Measurements from ENCODE around the gene MYH10.
A peak's percentile ranks its signal among the peaks of the same experiment; 100 is the strongest.

MYH10 gene

DNA sequence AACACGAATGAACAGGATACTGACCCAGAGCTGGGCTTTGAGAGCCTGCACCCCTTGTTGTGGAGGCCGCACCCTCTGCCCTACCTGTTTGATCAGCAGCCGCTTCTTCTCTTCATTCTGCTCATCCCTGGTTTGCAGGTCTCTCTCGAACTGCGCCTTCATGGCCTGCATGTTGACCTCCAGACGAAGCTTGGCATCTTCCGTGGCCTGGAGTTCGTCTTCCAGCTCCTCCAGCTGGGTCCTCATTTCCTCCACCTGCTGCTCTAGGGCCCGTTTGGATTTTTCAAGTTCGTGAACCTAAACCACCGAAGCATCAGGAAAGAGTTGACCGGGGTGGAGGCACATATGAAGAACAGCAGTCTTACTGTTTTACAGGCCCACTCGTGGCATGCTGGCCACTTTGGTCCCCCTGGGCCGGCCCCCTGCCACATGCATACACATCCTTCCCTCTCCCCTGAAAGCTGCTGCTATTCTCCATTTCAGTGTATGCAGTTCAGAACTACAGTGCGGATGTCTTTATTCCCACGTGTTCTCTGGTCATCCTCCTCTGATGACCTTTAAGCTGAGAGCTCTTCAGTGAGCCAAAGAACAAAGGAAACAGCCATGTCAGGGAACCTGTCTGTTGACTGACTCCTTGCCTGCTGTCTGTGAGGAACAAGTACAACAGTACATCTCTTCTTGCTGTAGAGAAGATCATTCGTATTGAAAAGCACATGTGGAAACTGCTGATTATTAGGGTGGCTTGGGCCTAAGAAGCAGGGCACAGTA is 140.1 kb downstream of the MYH10 start:
- no peak for DNase-seq

DNA sequence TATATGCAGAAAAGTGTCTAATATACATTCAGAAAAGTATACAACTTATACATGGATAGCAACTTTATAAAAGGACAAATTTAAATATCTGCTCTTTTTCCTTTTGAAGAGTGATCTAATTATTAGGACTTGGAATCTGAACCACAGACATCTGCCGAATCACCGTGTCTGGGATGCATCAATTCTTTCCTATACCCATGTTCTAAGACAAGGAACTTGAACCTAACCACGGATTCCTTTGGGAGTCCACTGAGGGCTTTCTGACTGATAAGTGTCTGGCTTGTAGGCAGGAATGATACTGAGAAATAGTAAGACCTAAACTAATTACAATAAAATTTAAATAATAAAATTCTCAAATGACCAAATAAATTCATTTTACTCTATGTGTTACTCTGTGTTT is 140.7 kb downstream of the MYH10 start:
- no peak for DNase-seq

DNA sequence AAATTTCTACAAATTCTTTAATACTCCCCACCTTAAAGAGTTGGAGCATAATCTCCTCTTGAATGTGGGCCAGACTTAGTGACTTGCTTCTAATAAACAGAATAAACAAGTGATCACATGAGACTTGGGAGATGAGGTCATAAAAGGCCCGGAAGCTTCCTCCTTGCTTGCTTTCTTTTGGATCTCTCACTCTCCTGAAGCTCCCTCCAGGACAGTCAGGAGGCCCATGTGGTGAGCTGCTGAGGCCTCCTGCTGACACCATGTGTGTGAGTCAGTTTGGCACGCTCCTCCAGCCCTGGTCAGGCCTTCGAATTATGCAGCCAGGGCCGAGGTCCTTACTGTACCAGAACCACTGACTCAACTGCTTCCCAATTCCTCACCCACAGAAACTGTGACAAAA is 141.6 kb downstream of the MYH10 start:
- DNase-seq, result peak; percentile 82

DNA sequence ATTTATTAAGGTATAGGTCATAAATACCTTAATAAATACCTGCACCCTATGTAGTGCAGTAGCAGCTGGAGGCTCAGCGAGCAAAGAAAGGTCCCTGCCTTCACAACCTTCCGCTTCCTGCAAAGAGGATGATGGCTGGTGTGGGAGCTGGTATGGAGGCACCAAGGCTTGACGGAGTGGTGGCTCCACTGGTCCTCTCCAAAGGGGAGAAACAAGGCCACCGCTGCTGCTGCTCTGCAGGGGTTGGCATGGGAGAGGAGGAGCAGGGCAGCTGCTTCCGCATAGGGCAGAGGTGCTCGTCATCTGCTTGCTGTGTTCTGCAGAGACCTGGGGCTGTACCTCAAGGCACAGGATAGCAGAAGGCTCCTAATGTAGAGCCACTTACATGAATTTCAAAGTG is 142.0 kb downstream of the MYH10 start:
- no peak for DNase-seq

DNA sequence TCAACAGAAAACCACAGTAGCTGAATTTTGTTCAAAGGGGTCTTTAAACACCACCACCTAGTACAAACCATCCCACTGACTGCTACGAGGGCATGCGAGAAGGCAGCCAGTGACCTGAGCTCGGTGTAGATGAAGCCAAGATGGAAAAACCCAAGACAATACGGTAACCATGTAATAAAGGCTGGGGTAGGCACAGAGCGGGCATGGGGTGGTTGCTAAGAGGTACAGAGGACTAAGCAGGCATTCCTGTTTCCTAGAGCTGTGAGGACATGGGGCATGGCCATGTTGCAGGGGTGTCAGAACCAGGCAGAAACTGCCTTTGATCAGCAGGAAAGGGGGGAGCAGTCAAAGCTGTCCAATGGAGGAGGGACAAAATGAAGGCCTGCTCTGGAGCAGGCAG is 142.8 kb downstream of the MYH10 start:
- DNase-seq, result no peak

DNA sequence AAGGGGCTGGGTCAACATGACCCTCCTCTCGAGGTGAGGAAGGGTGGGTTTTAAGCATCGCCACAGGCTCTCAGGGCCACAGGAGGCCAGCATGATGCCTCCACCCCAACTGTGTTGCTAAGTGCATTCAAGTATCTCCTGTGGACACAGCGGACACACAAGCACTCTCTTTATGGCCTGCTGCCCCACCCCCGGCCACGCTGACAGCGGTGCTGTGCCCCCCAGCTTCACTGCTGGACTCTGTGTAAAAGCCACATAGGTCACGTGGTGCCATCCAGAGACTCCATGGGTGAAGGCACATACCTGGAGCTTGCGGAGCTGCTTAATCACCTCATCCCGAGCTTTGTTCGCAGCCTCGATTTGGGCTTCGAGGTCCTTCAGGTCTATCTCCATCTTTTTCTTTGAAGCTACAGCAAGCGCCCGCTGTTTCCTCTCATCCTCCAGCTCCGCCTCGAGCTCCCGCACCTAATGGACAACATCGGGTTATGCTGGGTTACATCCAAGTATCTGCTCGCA is 143.3 kb downstream of the MYH10 start:
- DNase-seq, result no peak

DNA sequence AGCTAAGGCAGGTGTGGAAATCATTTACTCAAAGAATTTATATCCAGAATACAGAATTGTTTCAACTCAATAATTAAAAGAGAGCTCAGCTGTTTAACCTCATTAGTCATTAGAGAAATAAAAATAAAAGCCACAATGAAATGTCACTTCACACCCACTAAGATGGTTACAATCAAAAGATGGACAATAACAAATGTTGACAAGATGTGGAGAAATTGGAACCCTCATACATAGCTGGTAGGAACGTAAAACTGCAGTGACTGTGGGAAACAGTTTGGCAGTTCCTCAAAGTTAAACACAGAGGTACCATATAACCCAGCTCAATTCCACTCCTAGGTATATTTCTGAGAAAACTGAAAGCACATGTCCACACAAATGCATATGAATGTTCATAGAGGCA is 145.0 kb downstream of the MYH10 start:
- no peak for DNase-seq

DNA sequence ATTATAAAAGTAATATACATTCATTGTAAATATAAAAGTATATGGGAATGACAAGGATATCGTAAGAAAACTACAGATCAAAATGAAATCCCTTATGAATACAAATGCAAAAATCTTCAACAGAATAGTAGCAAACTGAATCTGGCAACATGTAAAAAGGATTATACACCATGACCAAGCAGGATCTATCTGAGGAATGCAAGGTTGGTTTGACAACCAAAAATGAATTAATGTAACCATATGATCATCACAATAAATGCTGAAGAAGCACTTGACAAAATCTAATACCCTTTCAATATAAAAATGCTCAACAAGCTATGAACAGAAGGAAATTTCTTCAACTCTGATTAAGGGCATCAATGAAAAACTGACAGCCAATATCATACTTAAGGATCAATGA is 146.1 kb downstream of the MYH10 start:
- no peak for DNase-seq

DNA sequence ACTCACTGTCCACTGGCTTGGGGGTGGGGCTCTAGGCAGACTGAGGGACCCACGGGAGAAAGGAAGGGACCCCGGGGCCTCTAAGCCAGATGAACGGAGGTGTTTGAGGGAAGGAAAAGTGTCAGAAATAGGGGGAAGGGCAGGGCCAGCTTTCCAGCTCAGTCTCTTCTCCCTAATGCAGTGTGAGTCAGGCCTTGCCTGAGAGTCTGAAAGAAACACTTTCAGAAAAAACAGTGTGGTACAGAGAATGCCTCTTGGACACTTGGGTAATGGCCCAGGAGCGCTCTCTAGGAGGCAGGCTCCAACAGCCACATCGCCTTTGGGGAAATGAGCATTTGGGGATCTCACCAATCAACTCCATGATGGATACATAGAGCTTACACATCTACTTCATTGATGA is 148.0 kb downstream of the MYH10 start:
- no peak for DNase-seq

DNA sequence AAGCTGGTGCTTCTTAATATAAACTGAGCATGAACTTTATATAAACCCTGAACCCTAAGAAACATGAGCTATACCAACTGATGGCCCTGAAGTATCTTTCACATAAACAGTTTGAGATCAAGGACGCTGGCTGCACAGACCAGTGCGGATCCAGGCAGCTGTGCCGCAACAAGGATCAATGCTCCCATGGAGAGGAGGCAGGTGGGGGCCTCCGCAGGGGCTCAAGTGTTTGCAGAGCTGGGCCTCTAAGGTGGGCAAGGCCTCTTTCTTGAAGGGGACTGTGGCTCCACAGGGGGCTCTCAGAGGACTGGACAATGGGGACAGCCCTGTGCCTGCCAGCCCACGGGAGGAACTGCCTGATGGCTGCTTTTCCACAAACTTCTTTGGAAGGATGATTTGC is 148.8 kb downstream of the MYH10 start:
- DNase-seq, result no peak

DNA sequence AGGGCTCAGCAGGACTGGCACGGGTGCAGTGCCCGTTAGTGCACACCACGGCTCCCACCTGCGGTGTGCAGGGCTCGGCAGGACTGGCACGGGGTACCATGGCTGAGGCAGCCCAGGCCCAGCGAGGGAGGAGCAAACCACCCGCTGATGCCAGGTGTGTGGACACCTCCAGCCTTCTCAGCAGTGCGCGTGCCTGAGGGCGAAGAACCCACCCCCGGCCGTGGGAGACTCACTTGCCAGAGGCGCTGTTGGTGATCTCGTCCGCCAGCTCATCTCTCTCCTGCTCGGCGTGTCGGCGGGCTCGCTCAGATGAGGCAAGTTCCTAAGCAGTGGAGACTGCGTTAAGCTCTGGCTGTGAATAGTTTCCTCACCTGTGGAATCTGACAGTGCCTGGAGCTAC is 149.4 kb downstream of the MYH10 start:
- DNase-seq, result no peak

DNA sequence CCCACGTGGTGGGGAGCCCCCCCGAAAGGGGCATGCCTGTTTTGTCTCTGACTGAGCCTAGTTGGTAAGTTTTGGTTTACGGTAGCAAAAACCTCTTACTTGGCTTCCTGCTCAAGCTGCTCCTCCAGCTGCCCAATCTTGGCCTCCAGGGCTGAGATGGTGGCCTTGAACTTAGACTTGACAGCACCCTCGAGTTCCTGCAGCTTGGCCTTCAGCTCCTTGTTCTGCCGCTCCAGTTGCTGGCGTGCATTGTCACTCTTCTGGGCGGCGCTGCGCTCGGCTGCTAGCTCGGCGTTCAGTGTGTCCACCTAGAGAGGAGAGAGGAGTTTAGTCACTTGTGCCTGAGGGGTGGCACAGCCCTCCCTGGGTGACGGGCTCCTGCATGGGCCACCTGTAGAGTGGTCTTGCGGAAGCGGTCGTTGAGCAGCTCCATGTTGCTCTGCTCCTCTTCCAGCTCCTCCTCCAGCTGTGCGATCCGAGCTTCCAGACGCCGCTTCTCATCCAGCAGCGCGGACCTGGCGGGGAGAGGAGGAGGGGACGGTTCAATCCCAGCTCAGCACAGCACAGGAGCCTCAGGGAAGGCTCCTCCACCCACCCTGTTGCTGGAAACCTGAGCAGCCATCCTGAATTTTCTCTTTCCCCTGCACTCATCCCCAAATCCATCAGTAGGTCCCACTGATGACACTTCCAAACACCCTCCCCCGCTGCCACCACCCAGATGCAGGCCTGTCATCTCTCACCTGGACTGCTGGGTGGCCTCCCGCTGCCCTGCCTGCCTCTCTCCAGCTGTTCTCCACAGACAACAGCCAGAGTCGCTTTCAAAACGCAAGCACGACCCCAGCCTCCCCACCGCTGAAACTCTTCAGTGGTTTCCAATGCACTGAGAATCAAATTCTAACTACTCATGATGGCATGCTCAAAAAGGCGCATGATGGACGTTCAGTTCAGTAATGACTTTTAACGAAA is 150.2 kb downstream of the MYH10 start:
- DNase-seq, result no peak

DNA sequence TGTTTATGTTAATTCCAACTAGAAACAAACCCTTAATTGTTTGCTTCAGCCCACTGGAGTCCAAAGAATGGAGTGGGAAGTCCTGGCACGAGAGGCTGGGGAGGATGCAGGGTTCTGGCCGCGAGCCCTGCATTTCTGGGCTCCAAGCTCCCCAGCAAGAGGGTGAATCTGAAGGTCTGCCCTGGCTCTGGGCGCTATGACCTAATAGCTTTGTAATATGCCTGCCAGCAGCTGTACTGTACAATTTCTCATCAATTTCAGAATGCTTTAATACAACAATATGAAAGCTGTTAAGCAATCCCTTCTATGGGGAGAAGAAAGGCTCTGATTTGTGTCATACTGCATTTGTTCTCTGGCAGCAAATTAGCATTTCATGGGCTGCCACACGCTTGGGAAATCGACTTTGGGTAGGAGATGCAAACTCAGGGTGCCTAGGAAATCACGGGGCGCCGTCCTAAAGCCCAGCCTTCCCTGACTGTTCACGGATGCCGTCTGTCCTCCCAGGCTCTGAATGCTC is 151.0 kb downstream of the MYH10 start:
- no peak for DNase-seq

DNA sequence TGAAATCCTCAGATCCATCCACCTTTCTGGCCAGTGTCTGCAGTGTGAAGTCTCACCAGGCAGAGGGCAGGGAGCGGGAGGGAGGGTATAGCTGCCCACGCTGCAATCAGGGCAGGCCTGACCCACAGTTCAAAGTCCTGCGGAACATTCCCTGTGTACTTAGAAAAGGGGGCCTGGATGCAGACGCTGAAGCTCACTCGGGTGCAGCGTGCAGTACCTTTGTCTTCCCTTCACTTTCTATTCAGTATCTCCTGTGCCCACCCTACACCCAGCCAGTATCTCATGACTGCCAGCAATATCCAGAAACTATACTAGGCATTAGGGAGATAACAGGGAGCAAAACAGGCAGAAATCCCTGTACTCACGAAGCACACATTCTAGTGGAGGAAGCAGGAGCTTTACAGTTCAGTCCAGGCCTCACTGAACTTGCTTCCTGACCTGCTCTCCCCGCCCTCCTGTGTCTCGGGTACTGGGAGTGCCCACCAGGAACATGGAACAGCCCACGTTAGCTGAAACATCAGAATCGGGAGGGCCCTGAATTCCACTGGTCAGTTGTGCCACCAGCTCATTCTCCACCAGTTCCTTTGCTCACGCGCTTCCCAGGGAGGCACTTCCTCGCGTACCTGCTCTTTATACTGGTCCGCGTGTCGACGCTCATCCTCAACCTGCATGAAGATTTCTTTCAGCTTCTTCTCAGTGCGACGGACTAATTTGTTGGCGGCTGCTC is 152.6 kb downstream of the MYH10 start:
- no peak for DNase-seq

DNA sequence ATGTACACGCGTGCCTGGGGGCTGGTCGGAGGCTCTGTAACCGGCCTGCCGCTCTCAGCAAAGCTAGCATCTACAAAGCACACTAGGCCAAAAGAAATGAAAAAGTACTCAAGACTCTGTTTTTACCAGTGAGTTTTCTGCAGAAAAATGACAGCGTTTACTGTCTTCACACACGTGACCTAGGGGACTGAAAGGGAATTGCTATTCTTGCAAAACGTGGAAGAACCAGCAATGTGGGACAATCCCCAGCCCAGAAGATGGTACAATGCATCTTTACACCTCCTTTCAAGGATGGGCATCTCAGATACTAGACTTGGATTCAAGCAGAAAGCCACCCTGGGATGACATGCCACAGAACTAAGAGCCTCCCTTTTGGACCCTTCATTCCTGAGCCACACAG is 153.4 kb downstream of the MYH10 start:
- no peak for DNase-seq

DNA sequence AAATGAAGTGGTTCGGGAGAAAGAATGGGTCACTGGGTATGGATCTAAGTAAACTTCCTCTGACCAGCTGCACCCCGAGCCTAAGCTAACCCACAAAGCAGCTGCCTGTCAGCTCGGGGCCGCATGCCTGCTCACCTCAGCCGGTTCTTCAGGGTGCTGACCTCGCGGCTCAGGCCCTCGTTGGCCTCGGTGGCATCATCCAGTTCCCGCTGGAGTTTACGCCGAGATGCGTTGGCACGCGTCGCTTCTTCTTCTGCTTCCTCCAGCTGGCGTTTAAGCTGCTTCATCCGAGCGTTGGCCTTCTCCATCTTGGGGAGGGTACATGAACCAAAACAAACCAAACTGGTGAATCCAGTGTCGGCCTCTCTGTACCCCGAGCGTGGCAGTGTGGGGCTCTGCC is 153.8 kb downstream of the MYH10 start:
- no peak for DNase-seq

DNA sequence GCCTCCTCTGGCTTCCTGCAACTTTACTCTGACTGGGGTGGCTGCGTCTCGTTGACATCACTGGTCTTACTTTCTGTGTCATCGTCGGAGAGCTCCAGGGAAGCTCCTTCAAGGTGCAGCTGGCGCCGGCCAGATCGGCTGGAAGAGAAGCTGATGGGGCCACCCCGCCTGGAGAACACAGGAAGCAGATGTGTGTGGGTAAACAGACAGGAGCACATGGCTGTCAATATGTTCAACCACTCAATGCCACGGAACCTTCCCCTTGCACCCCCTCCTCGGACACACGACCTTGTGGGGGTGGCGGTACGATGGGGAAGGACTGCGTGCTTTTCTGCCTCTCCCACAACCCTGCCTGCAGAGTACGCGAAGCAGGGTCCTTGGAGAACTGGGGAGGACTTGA is 154.7 kb downstream of the MYH10 start:
- no peak for DNase-seq

DNA sequence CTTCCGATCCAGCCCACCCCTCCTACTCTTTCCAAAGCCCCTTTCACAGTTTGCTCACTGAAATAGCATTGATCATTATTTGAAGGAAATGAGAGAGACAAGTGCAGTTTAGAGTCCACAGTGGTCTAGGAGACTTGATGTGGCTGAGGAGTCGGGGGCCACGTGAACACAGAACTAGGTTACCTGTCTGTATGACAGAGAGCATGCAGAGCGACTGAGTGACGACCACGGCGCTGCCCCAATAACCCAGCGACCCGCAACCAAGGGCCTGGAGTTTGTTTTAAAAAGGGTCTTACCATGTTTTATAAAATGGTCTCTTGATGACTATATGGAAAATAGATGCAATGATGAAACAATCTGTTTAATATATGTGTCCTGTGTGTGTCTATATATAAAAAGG is 155.3 kb downstream of the MYH10 start:
- no peak for DNase-seq

DNA sequence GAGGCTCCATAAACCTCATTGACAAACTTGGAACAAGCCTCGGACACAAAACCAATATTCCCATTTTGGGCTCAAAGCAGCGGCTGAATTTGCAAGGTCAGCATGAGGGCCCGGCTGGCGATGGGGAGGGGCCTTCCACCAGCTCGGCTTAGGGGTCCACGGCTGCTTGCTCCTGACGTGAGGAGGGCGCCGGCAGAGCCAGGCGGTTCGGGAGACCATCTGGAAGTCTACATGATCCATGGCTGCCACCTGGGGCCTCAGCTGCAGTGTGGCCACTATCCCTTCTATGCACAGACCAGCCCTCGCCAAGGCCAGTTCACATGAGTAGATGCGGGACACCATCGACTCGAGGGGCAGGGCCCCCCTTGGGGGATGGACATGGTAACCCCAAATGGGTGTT is 155.7 kb downstream of the MYH10 start:
- DNase-seq, result no peak

DNA sequence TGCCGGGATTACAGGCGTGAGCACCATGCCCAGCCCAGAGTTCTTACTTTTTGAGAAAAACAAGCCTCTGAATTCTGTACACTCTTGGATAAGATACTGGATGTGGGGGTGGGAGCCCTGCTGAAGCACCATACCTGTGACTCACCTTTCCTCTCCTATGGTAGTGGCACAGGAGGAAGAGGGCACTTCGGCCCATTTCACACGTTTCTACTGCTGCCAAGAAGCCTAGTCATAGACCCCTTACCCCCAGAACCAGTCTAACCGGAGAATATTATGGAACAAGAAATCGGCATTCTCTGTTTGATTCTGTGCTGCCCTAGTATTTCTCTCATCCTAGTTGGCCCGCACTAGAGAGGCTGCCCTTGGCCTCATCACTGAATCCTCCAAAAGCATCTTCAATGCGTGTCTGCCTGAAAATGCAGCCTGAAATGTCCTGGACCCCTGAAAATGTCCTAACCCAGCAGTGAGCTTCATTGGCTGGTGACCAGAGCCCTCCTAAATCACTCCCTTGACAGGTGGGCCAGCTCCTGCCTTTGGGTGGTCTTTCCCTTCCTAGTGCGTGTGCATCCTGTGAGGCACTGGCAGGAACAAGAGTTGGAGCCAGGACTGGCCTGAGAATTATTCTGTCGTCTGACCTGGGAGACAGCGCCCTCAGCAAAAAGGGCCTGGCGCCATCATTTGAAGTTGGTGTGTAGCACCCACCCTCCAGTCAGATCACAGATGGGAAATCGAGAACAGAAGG is 156.9 kb downstream of the MYH10 start:
- DNase-seq, result no peak

DNA sequence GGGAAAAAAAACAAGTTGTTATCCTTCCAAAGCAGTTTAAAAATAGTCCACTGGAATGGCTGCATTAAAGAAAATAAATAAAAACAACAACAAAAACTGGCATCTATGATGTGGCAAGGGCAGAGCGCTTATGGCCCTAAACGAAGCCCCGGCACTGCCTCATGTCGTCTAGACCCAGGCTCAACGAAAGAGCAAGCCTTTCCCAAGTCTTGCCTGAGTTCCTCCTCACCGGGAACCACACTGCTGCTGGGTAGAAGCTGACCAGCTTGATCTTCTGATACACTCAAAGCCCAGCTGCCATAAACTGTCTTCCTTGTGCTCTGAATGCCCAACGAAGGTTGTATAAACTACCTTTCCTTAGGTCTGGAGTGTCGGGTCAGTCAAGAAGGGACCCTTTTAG is 157.9 kb downstream of the MYH10 start:
- no peak for DNase-seq

DNA sequence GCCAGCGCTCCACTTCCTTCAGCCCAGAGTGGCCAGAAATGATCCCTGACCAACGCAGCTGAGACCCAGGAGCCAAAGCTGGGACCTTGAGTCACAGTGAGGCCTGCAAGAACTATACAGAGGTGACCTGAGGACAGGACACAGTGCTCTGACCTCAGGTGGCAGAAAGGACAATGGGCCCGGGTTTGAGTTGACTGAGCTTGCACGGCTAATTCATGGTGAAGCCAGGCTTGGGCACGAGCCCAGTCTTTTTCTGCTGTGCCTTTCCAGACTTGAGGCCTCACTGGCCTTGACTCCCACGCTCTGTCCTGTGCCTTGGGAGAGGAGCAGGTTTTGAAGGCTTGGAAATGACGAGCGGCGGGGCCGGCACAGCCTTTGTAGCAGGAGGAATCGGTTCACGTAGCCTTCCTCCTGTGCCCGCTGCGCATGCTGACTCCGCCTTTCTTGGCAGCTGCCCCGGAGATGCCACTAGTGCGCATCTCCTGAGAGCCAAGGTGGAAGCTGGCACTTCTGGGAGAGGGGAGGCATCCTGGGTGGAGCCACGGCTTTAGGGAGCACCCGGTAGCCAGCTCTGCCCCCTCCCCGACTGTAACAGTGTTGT is 160.0 kb downstream of the MYH10 start:
- peak; percentile 51 for DNase-seq
